ENCODE results near the gene PALLD. TPM values are rescaled to one million over a fixed set of nuclear protein-coding genes. Genes with fewer than 3 reads are reported as not detected.

Gene PALLD
- total and polyA plus RNA-seq, 2 of the 8 experiments (the other 6 are each of a cell fraction or from before 2014, with no cell fraction given): 10.5 to 25.0 TPM

- peaks cover 0 to 2% of the 10 kb centered on the region in 2 experiments for H4K20me1 ChIP-seq (replicated peaks in 1 of 2; ENCODE audit: control insufficient read depth in 1 of 2, insufficient read depth in 2 of 2, low read length in 2 of 2)
- POLR2A ChIA-PET (ENCODE audit: partially characterized antibody): interaction anchor here (1.2 to 2.4 kb wide), 4 partner anchors 8 to 41 kb away, joined by 3 to 11 read pairs (median 5); no protein-coding TSS in a partner anchor
These were observed 339.6 kb downstream of the PALLD start for GRCh38 chr4:168836490-168836889.

More at GRCh38 chr4:168836490-168836889, 339.6 kb downstream of the PALLD start:
- Histone ChIP-seq H3K4ac (replicated peaks; ENCODE audit: insufficient read length, low read depth, low read length) (no peak overlapping the region), H3K4me1 (replicated peaks in 1 of 4; ENCODE audit: control insufficient read depth in 3 of 4, insufficient read depth in 4 of 4, low read length in 3 of 4) (peaks cover 0 to 19% (median 6%) of the 10 kb centered on the region in 4 experiments; a peak in 4 of 7 replicates), H4K8ac (ENCODE audit: extremely low read depth, insufficient read depth, low read length) (no peak overlapping the region), H3K56ac (replicated peaks; ENCODE audit: insufficient read length, low read depth, low read length) (no peak overlapping the region), H3K14ac (ENCODE audit: insufficient read length) (no peak overlapping the region), H2BK120ac (replicated peaks; ENCODE audit: low read depth, low read length) (no peak overlapping the region), H3K27me3 (replicated peaks in 1 of 4; ENCODE audit: control insufficient read depth in 3 of 4, extremely low read depth in 1 of 4, insufficient read depth in 3 of 4, low read length in 3 of 4) (peaks cover 0 to 2% (median 1%) of the 10 kb centered on the region in 4 experiments; a peak in 2 of 7 replicates), H2BK12ac (ENCODE audit: low read depth, low read length) (no peak overlapping the region), H2BK20ac (ENCODE audit: low read length) (no peak overlapping the region), H3K36me3 (ENCODE audit: control insufficient read depth in 2 of 4, insufficient read depth in 4 of 4, low read length in 3 of 4) (0 out of 8 replicates have a peak, but pooled peaks cover 0 to 5% (median 0%) of the 10 kb centered on the region in 4 experiments), H3K27ac (ENCODE audit: low read depth, low read length) (no peak overlapping the region), H4K91ac (replicated peaks; ENCODE audit: insufficient read length, low read length) (no peak overlapping the region), H3K4me2 (ENCODE audit: insufficient read depth in 1 of 2, low read depth in 2 of 2, low read length in 2 of 2) (no peak overlapping the region), H3K9ac (replicated peaks in 1 of 4; ENCODE audit: extremely low read depth in 1 of 4, low read depth in 3 of 4, low read length in 3 of 4) (no peak overlapping the region), H3K79me2 (ENCODE audit: control insufficient read depth in 1 of 2, insufficient read depth in 2 of 2, low read length in 2 of 2) (peaks cover 0 to 47% of the 10 kb centered on the region in 2 experiments; a peak in 2 of 4 replicates), H2AFZ (ENCODE audit: low read length) (no peak overlapping the region), H3K4me3 (ENCODE audit: extremely low read depth in 1 of 4, insufficient read depth in 2 of 4, low read depth in 3 of 4, low read length in 4 of 4) (no peak overlapping the region), H2BK5ac (ENCODE audit: low read depth, low read length) (no peak overlapping the region), H2AK5ac (ENCODE audit: low read depth, low read length) (no peak overlapping the region), H2BK15ac (ENCODE audit: low read length) (no peak overlapping the region), H3K23me2 (ENCODE audit: low read depth, low read length) (peaks cover 5% of the 10 kb centered on the region), H3K79me1 (ENCODE audit: low read depth, low read length) (no peaks in the 10 kb centered on the region), H4K5ac (ENCODE audit: insufficient read length, low read depth, low read length) (no peak overlapping the region), H3K18ac (ENCODE audit: extremely low read depth, low read length) (no peak overlapping the region), H3K23ac (ENCODE audit: insufficient read length) (no peak overlapping the region), H3K9me3 (ENCODE audit: insufficient read depth in 2 of 2, low read depth in 1 of 2, low read length in 1 of 2) (no peaks in the 10 kb centered on the region; a peak in 1 of 4 replicates)
- DNase-seq (ENCODE audit: low read depth in 1 of 2, low spot score in 2 of 2) (no peak), FAIRE-seq (no peak)
- CTCF ChIA-PET (ENCODE audit: partially characterized antibody): interaction anchor here (0.9 to 2.2 kb wide), 11 partner anchors 13 to 249 kb away, joined by 3 to 9 read pairs (median 4); no protein-coding TSS in a partner anchor
- 93% methylated on average over 9 of the region's 9 CpGs; no CpG with 5 or more reads in 1 of the 2 experiments for whole genome bisulfite sequencing, 2 experiments (ENCODE audit: extremely low coverage in 1 of 2, insufficient coverage in 1 of 2, insufficient read length in 1 of 2, insufficient replicate concordance in 2 of 2, low coverage in 1 of 2, low lambda C conversion rate in 2 of 2, missing lambda C conversion rate in 1 of 2)
- no peak for TF ChIP-seq YY1 (IDR thresholded peaks at IDR 0.05; ENCODE audit: low read depth, low read length)
- TF ChIP-seq TAF7 (optimal IDR thresholded peaks at IDR 0.05; ENCODE audit: borderline replicate concordance, low read depth, low read length): no peak
- TF ChIP-seq SRF (IDR thresholded peaks at IDR 0.05; ENCODE audit: low read depth, low read length): no peak
- no peak for TF ChIP-seq FOSL1 (IDR thresholded peaks at IDR 0.05; ENCODE audit: insufficient read depth, low read depth, low read length)
- TF ChIP-seq RNF2 (IDR thresholded peaks at IDR 0.05; ENCODE audit: borderline replicate concordance, low read depth, low read length, missing control alignments, poor library complexity, severe bottlenecking): no peak
- TF ChIP-seq NANOG (IDR thresholded peaks at IDR 0.05; ENCODE audit: insufficient read depth, low read depth, low read length, poor library complexity, severe bottlenecking): no peak
- no peak for TF ChIP-seq BCL11A (IDR thresholded peaks at IDR 0.05; ENCODE audit: low read depth in 2 of 2, low read length in 2 of 2)
- no peak for TF ChIP-seq EZH2 (IDR thresholded peaks at IDR 0.05; ENCODE audit: low read depth, low read length, severe bottlenecking)
- no peak for TF ChIP-seq GABPA (IDR thresholded peaks at IDR 0.05; ENCODE audit: borderline replicate concordance, insufficient read depth, low read length)
- no peak for TF ChIP-seq ZNF274 (IDR thresholded peaks at IDR 0.05; ENCODE audit: borderline replicate concordance, extremely low read depth, low read length)
- no peak for TF ChIP-seq BACH1 (IDR thresholded peaks at IDR 0.05; ENCODE audit: low read length)
- TF ChIP-seq ASH2L (IDR thresholded peaks at IDR 0.05; ENCODE audit: low read length): no peak

Data from H1 (cell line).